Loucy (cell line): ENCODE results near the gene PLEKHA7.

Experiments
- H2AFZ ChIP-seq: fragments of 200-600 bp; sonication (generic); 2 replicates; pipeline ENCODE4 v1.6.0; 2016; ENCODE audit warnings: antibody characterized with exemption, mild to moderate bottlenecking, low read length, moderate library complexity
- H3F3A ChIP-seq: fragments of 200-600 bp; 2 replicates; pipeline ENCODE4 v1.6.0; 2016; ENCODE audit warnings: antibody characterized with exemption, low read depth, mild to moderate bottlenecking
- H3K27me3 ChIP-seq: fragments of 200-600 bp; sonication (generic); 2 replicates; pipeline ENCODE4 v1.6.1; 2014; ENCODE audit warnings: low read length, mild to moderate bottlenecking; ENCODE audit not compliant: insufficient read depth, poor library complexity, severe bottlenecking
- H3K36me3 ChIP-seq: fragments of 200-600 bp; sonication (generic); 2 replicates; pipeline ENCODE4 v1.6.1; 2016; ENCODE audit warnings: low read length; ENCODE audit not compliant: insufficient read depth
- H3K4me1 ChIP-seq: fragments of 200-600 bp; sonication (generic); 2 replicates; pipeline ENCODE4 v1.5.1; 2014; ENCODE audit warnings: low read length, mild to moderate bottlenecking; ENCODE audit not compliant: insufficient read depth, poor library complexity, severe bottlenecking
- H3K4me2 ChIP-seq: fragments of 200-600 bp; sonication (generic); 2 replicates; pipeline ENCODE4 v1.6.0; 2014; ENCODE audit warnings: antibody characterized with exemption, low read length, low read depth, mild to moderate bottlenecking; ENCODE audit not compliant: poor library complexity, severe bottlenecking
- H3K4me3 ChIP-seq: fragments of 200-600 bp; sonication (generic); 2 replicates; pipeline ENCODE4 v1.5.1; 2014; ENCODE audit warnings: low read length, mild to moderate bottlenecking, mixed read lengths; ENCODE audit not compliant: poor library complexity, severe bottlenecking
- H3K79me2 ChIP-seq: fragments of 200-600 bp; sonication (generic); 2 replicates; pipeline ENCODE4 v1.6.1; 2014; ENCODE audit warnings: low read length; ENCODE audit not compliant: insufficient read depth
- H3K9ac ChIP-seq: fragments of 200-600 bp; sonication (generic); 2 replicates; pipeline ENCODE4 v1.6.0; 2014; ENCODE audit warnings: mild to moderate bottlenecking, low read depth, low read length, moderate library complexity; ENCODE audit not compliant: poor library complexity, severe bottlenecking
- H3K9me2 ChIP-seq: fragments of 200-600 bp; sonication (generic); replicated peaks from 2 replicates; pipeline ENCODE4 v1.6.1; 2016; ENCODE audit warnings: low read depth, low read length, mixed read lengths
- H3K9me3 ChIP-seq: fragments of 200-600 bp; sonication (generic); 2 replicates; pipeline ENCODE4 v1.6.1; 2014; ENCODE audit warnings: mild to moderate bottlenecking, antibody characterized with exemption, low read length, low read depth; ENCODE audit not compliant: insufficient read depth
- H4K20me1 ChIP-seq: fragments of 200-600 bp; sonication (generic); 2 replicates; pipeline ENCODE4 v1.6.0; 2014; ENCODE audit warnings: antibody characterized with exemption, low read length, mild to moderate bottlenecking; ENCODE audit not compliant: insufficient read depth, poor library complexity, severe bottlenecking
- CTCF ChIP-seq: fragments of 200-600 bp; sonication (generic); conservative IDR thresholded peaks from 2 replicates; pipeline ENCODE4 v1.5.1; 2014; ENCODE audit warnings: mild to moderate bottlenecking, antibody characterized with exemption, low read length
- EZH2phosphoT487 ChIP-seq: fragments of 200-600 bp; IDR thresholded peaks from 2 replicates; pipeline ENCODE4 v1.6.1; 2018; ENCODE audit warnings: antibody characterized with exemption, mild to moderate bottlenecking, moderate library complexity, borderline replicate concordance

The PLEKHA7 gene

GRCh38 chr11:16790486-16791190 lies 223.6 kb downstream of the PLEKHA7 start:
- H3K36me3 ChIP-seq: no peaks in the 10 kb centered on the region
- no peak overlapping the region for H3K4me2 ChIP-seq
- H3K9me3 ChIP-seq: no peaks in the 10 kb centered on the region

GRCh38 chr11:16789560-16790485 lies 224.4 kb downstream of the PLEKHA7 start:
- Histone ChIP-seq H3K9ac (no peak overlapping the region), H3K4me1 (peaks cover 27% of the 10 kb centered on the region)

More at GRCh38 chr11:16790486-16791190, 223.6 kb downstream of the PLEKHA7 start:
- no peaks in the 10 kb centered on the region for H3K9me2 ChIP-seq
- H3K4me1 ChIP-seq: peaks cover 27% of the 10 kb centered on the region
- no peaks in the 10 kb centered on the region for H3F3A ChIP-seq
- no peak overlapping the region for H3K4me3 ChIP-seq
- H3K9ac ChIP-seq: no peak overlapping the region
- no peaks in the 10 kb centered on the region for H3K27me3 ChIP-seq
- no peak overlapping the region for H2AFZ ChIP-seq
- H3K79me2 ChIP-seq: no peaks in the 10 kb centered on the region
- TF ChIP-seq EZH2phosphoT487 (no peak), CTCF (no peak)
- no peaks in the 10 kb centered on the region for H4K20me1 ChIP-seq

GRCh38 chr11:16789063-16789420 lies 225.2 kb downstream of the PLEKHA7 start:
- no peak overlapping the region for H3K4me2 ChIP-seq
- H3K9ac ChIP-seq: no peak overlapping the region
- H3K79me2 ChIP-seq: no peaks in the 10 kb centered on the region
- TF ChIP-seq EZH2phosphoT487 (no peak), CTCF (no peak)
- H3K4me3 ChIP-seq: no peak overlapping the region
- no peaks in the 10 kb centered on the region for H4K20me1 ChIP-seq
- peaks cover 27% of the 10 kb centered on the region for H3K4me1 ChIP-seq
- H3F3A ChIP-seq: no peaks in the 10 kb centered on the region
- H3K9me2 ChIP-seq: no peaks in the 10 kb centered on the region
- no peaks in the 10 kb centered on the region for H3K9me3 ChIP-seq
- no peak overlapping the region for H2AFZ ChIP-seq
- no peaks in the 10 kb centered on the region for H3K36me3 ChIP-seq
- H3K27me3 ChIP-seq: no peaks in the 10 kb centered on the region

More at GRCh38 chr11:16789560-16790485, 224.4 kb downstream of the PLEKHA7 start:
- H3K36me3 ChIP-seq: no peaks in the 10 kb centered on the region
- H3K4me3 ChIP-seq: no peak overlapping the region
- H3K4me2 ChIP-seq: no peak overlapping the region
- H3K27me3 ChIP-seq: no peaks in the 10 kb centered on the region
- H3K79me2 ChIP-seq: no peaks in the 10 kb centered on the region
- no peak for TF ChIP-seq CTCF
- H3F3A ChIP-seq: no peaks in the 10 kb centered on the region
- no peaks in the 10 kb centered on the region for H3K9me3 ChIP-seq
- H3K9me2 ChIP-seq: no peaks in the 10 kb centered on the region
- no peak overlapping the region for H2AFZ ChIP-seq
- no peaks in the 10 kb centered on the region for H4K20me1 ChIP-seq
